HCT116 (cell line): ENCODE results near the gene TAF12. TPM values are rescaled to one million over a fixed set of nuclear protein-coding genes. Genes with fewer than 3 reads are reported as not detected.
"Not testable (repeated sequence)": the region's sequence is repeated elsewhere in the genome, so short reads cannot be mapped to it uniquely, and the experiment has no call there.

Source experiments
- ATAC-seq: fragments of 200-7000 bp; cut with Tn5 transposase; 2 replicates; pipeline ENCODE4 v1.9.1; 2020; ENCODE audit warnings: mild to moderate bottlenecking, moderate library complexity
- BruUV-seq: library from RNA; stranded (reverse); fragments of 400-500 nt; replicated peaks from 2 replicates; lab custom pipeline; 2021; lab: Mats Ljungman, UMichigan
- CTCF ChIA-PET: fragments of 300-600 bp; sonication (Branson Sonifier 250); formaldehyde crosslinking; loops from one replicate; lab custom pipeline; 2021; ENCODE audit warnings: antibody characterized with exemption; lab: Charles Lee
- POLR2A ChIA-PET: fragments of 300-600, 350-600 bp; sonication (Branson Sonifier 250); formaldehyde crosslinking; loops from one replicate; lab custom pipeline; 2021; ENCODE audit warnings: antibody characterized with exemption; lab: Charles Lee
- RAD21 ChIA-PET, 2 experiments: fragments of 300-600 bp; sonication (Branson Sonifier 250); formaldehyde crosslinking; loops; one replicate each; lab custom pipeline; 2023; ENCODE audit warnings: low total read pairs in 2 of 2; ENCODE audit not compliant: uncharacterized antibody in 2 of 2, unreplicated experiment in 2 of 2, low non-redundant PET in 1 of 2; lab: Charles Lee
- DNase-seq: peaks from one replicate; pipeline ENCODE4 v3.0.0-alpha.2; 2010; ENCODE audit warnings: low read depth, low spot score
- H2AFZ ChIP-seq: fragments of 200-600 bp; shearing (Covaris generic), sonication (generic); 2 replicates; pipeline ENCODE4 v1.6.1; 2017; ENCODE audit warnings: low read depth, mixed run types, mixed read lengths, antibody characterized with exemption, low read length; ENCODE audit not compliant: poor library complexity, severe bottlenecking
- H3K27ac ChIP-seq: 2 replicates; pipeline ENCODE4 v1.5.1; 2012; ENCODE audit warnings: low read depth, low read length
- H3K27me3 ChIP-seq: fragments of 200-600 bp; sonication (generic); 2 replicates; pipeline ENCODE4 v1.6.1; 2016; ENCODE audit warnings: mixed run types, low read length, mixed read lengths; ENCODE audit not compliant: insufficient read depth
- H3K36me3 ChIP-seq, 2 experiments: fragments of 200-500 bp in 1 of 2; fragments of 200-600 bp in 1 of 2; sonication (Bioruptor generic) in 1 of 2; sonication (generic) in 1 of 2; 2 replicates each; pipeline versions ENCODE4 v1.5.1 to v1.6.1; 2014 to 2016; ENCODE audit warnings: low read length in 2 of 2, inconsistent platforms in 1 of 2, mixed read lengths in 1 of 2, mixed run types in 1 of 2; ENCODE audit not compliant: insufficient read depth in 2 of 2, control insufficient read depth in 1 of 2
- H3K4me1 ChIP-seq, 2 experiments: fragments of 200-600 bp in 1 of 2; sonication (generic) in 1 of 2; 2 replicates each; pipeline versions ENCODE4 v1.5.1 to v1.6.1; 2012 to 2017; ENCODE audit warnings: low read length in 2 of 2, inconsistent platforms in 1 of 2, mild to moderate bottlenecking in 1 of 2, mixed read lengths in 1 of 2, mixed run types in 1 of 2, moderate library complexity in 1 of 2; ENCODE audit not compliant: insufficient read depth in 2 of 2, control insufficient read depth in 1 of 2
- H3K4me2 ChIP-seq: fragments of 200-600 bp; sonication (generic); 2 replicates; pipeline ENCODE4 v1.6.1; 2017; ENCODE audit warnings: mixed run types, low read length, mixed read lengths
- H3K4me3 ChIP-seq, 2 experiments: fragments of 200-600 bp in 1 of 2; sonication (generic) in 1 of 2; replicated peaks in 1 of 2; 2 replicates each; pipeline ENCODE4 v1.5.1; 2011 to 2016; ENCODE audit warnings: low read length in 2 of 2, control low read depth in 1 of 2, low read depth in 1 of 2, mild to moderate bottlenecking in 1 of 2, mixed read lengths in 1 of 2, mixed run types in 1 of 2
- H3K79me2 ChIP-seq: fragments of 200-600 bp; sonication (generic); 2 replicates; pipeline ENCODE4 v1.6.1; 2017; ENCODE audit warnings: mild to moderate bottlenecking, mixed run types, low read length, moderate library complexity, mixed read lengths; ENCODE audit not compliant: insufficient read depth
- H3K9ac ChIP-seq: fragments of 200-600 bp; sonication (generic); 2 replicates; pipeline ENCODE4 v1.6.1; 2016; ENCODE audit warnings: low read length, mixed read lengths
- H3K9me2 ChIP-seq: fragments of 200-600 bp; sonication (generic), shearing (Covaris generic); 2 replicates; pipeline ENCODE4 v1.6.1; 2017; ENCODE audit warnings: mixed run types, mild to moderate bottlenecking, moderate library complexity; ENCODE audit not compliant: insufficient read depth
- H3K9me3 ChIP-seq, 2 experiments: fragments of 200-500 bp in 1 of 2; fragments of 200-600 bp in 1 of 2; sonication (Bioruptor generic) in 1 of 2; sonication (generic) in 1 of 2; 2 replicates each; pipeline ENCODE4 v1.6.1; 2014 to 2017; ENCODE audit warnings: low read length in 2 of 2, mixed read lengths in 2 of 2, inconsistent platforms in 1 of 2, low read depth in 1 of 2, mild to moderate bottlenecking in 1 of 2, mixed run types in 1 of 2, moderate library complexity in 1 of 2; ENCODE audit not compliant: control insufficient read depth in 1 of 2, insufficient read depth in 1 of 2
- H4K20me1 ChIP-seq: fragments of 200-600 bp; sonication (generic), shearing (Covaris generic); 2 replicates; pipeline ENCODE4 v1.6.1; 2017; ENCODE audit warnings: mixed run types, mild to moderate bottlenecking, moderate library complexity; ENCODE audit not compliant: insufficient read depth
- ELF1 ChIP-seq: IDR thresholded peaks from 2 replicates; pipeline ENCODE4 v1.6.1; 2012; ENCODE audit warnings: low read depth, borderline replicate concordance
- ZNF274 ChIP-seq: fragments of 200-500 bp; sonication (Bioruptor generic); IDR thresholded peaks from 2 replicates; pipeline ENCODE4 v1.6.1; 2014; ENCODE audit warnings: mild to moderate bottlenecking, low read depth, low read length, inconsistent platforms
- intact Hi-C: fragments of 100-400 bp; cut with micrococcal nuclease; formaldehyde crosslinking; loops from 2 replicates; pipeline ENCODE4 v1.10.0; 2022
- total RNA-seq: library from RNA; stranded (reverse); gene quantifications from one replicate; pipeline ENCODE4 v1.2.1, GENCODE V29; 2021; ENCODE audit not compliant: unreplicated experiment
- TF ChIP-seq, protein P1 (sequence below): IDR thresholded peaks from 2 replicates; pipeline ENCODE4 v1.6.1; 2012; ENCODE audit warnings: low read depth

Gene TAF12
- total RNA-seq, 1 experiment from 2014 or later = 39.0 TPM

DNA sequence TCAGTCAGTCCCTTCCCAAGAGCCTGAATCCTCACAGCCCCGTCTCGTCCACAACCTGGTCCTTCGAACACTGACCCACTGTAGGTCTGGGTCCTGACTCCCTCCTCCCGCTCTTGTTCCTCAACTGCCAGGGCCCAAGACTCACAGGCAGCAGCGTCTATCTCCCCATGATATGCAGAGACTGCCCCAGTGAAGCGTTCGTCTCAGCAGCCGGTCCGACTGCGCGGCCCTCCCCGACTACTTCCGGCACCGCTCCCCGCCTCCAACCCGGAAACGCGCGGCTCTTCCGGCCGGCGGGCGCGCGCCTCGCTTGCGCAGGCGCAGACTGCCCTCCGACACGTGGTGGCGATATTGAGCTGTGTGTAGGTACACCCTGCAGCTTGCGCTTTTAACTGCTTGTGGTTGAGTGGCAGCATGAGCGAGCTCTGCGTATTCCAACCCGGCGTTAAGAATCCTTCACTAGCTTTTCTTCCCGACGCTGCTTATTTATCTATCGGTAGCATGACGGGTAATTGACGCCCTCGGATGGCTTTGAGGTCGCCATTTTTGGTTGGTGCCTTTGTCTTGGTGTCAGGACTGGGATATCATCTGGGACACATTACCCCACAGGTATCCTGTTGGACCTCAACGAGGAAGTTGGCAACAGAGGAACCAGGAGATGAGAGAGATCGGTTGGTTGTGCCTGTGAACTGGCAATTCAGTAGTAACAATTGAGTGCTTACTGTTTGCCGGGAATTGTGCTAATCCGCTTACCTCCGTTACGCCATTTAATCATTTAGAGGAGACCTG lies at the start of gene TAF12 (continued):
- TF ChIP-seq, protein P1, sequence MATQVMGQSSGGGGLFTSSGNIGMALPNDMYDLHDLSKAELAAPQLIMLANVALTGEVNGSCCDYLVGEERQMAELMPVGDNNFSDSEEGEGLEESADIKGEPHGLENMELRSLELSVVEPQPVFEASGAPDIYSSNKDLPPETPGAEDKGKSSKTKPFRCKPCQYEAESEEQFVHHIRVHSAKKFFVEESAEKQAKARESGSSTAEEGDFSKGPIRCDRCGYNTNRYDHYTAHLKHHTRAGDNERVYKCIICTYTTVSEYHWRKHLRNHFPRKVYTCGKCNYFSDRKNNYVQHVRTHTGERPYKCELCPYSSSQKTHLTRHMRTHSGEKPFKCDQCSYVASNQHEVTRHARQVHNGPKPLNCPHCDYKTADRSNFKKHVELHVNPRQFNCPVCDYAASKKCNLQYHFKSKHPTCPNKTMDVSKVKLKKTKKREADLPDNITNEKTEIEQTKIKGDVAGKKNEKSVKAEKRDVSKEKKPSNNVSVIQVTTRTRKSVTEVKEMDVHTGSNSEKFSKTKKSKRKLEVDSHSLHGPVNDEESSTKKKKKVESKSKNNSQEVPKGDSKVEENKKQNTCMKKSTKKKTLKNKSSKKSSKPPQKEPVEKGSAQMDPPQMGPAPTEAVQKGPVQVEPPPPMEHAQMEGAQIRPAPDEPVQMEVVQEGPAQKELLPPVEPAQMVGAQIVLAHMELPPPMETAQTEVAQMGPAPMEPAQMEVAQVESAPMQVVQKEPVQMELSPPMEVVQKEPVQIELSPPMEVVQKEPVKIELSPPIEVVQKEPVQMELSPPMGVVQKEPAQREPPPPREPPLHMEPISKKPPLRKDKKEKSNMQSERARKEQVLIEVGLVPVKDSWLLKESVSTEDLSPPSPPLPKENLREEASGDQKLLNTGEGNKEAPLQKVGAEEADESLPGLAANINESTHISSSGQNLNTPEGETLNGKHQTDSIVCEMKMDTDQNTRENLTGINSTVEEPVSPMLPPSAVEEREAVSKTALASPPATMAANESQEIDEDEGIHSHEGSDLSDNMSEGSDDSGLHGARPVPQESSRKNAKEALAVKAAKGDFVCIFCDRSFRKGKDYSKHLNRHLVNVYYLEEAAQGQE = no peak
- TF ChIP-seq ELF1 (no peak), ZNF274 (no peak)
- TF ChIP-seq, all 23 proteins: peak for 7

DNA sequence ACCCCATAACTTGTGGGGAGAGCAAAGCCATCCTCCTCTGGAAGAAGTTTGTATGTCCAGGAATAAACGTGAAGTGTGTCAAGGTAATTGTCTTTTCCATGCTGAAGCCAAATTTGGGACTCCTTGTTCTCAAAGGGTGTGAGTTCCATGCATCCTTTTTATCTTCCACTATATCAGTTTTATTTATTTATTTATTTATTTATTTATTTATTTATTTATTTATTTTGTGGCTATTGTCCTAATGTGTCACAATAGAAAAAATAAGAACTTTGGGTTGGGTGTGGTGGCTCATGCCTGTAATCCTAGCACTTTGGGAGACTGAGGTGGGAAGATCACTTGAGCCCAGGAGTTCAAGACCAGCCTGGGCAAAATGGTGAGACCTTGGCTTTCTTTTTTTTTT lies 48.8 kb upstream of the TAF12 start:
- CTCF ChIA-PET, intact Hi-C loops, ATAC-seq: not testable (repeated sequence)

More for the DNA sequence above, 48.8 kb upstream of the TAF12 start:
- POLR2A ChIA-PET, H3K9ac ChIP-seq, H3K4me2 ChIP-seq, H3K27ac ChIP-seq, H4K20me1 ChIP-seq, H3K27me3 ChIP-seq, H3K4me3 ChIP-seq, H3K79me2 ChIP-seq, RAD21 ChIA-PET, BruUV-seq, H3K4me1 ChIP-seq, H2AFZ ChIP-seq, H3K9me2 ChIP-seq, H3K9me3 ChIP-seq, DNase-seq: not testable (repeated sequence)
- H3K36me3 ChIP-seq = peaks cover 7 to 11% of the 10 kb centered on the region in 2 experiments
